ENCODE measurements around the gene UTS2B.

UTS2B gene

DNA sequence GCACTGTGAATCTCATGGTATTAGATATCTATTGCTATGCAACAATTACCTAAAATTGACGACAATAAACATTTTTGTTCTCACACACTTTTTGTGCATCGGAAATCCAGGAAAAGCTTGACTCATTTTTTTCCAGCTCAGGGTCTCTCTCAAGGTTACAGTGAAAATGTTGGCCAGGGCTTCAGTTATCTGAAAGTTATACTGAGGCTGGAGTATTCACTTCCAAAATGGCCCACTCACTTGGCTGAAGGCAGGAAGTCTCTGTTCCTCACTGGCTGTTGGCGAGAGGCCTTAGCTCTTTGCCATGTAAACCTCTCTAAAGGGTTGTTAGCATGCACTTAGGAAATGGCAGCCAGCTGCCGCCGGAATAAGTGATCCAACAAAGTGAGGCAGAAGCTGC lies 89.8 kb downstream of the UTS2B start:
- no peaks in the 10 kb centered on the region for H3K27me3 Mint-ChIP-seq
- no peak overlapping the region for H3K4me3 Mint-ChIP-seq
- H3K36me3 Mint-ChIP-seq, result no peaks in the 10 kb centered on the region
- no peaks in the 10 kb centered on the region for H3K9me3 Mint-ChIP-seq
- peaks cover 28% of the 10 kb centered on the region for H3K4me1 Mint-ChIP-seq
- H3K27ac Mint-ChIP-seq, result no peak overlapping the region
- DNase-seq (ENCODE audit: low spot score in 2 of 2) (no peak), ATAC-seq (ENCODE audit: low read depth) (no peak)

DNA sequence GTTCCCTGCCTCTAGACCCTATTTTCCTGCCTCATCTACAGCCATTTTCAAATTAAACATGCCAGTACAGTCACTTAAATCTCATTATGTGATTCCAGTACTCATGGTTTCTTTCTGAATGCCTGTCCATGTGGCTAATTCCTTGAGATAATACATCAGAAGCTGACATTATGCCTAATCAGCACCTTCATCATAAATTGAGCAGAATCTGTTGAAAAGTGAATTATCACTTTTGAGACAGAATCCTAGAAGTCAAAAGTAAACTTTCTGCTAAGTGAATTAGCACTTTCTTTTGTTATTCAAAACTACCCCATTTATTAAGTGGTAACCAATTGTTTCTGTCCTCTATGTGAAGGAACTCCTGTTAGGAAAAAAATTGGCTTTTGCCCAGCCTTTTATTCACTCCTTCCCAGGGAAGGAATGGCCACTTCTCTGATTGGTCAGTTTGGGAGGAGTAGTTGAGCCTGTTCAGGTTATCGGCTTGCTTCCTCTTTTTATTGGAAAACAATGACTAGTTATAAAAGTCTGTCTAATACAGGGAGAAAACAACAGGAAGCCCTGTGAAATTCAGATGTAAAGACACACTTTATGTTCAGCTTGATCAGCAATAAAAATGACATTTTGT lies 90.8 kb downstream of the UTS2B start:
- no peak overlapping the region for H3K4me3 Mint-ChIP-seq
- H3K27me3 Mint-ChIP-seq, result no peaks in the 10 kb centered on the region
- H3K36me3 Mint-ChIP-seq, result no peaks in the 10 kb centered on the region
- no peak overlapping the region for H3K27ac Mint-ChIP-seq
- ATAC-seq (ENCODE audit: low read depth) (no peak), DNase-seq (ENCODE audit: low spot score in 2 of 2) (no peak)
- H3K4me1 Mint-ChIP-seq, result peaks cover 26% of the 10 kb centered on the region
- H3K9me3 Mint-ChIP-seq, result no peaks in the 10 kb centered on the region

DNA sequence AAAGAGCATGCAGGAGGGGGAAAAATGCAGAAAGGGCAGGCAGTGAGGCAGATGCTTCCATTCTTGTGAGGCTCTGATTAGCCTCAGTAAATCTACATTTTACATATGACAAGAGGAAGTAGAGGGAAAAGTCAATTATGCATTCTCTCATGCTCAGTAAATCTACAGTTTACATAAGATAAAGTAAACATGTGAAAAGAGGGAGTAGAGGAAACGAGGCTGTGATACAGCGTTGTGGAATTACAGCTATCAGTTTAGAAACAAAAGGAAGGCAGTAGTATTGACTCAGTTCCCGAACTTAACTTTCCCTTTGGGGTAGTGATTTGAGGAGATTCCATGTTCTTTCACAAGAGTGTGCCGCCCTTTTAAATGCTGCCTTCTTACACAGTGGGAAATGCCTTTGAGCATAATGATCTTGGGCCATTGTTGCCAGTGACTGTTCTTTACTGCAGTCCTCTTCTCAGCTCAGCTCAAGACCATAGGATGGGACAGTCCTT lies 92.0 kb downstream of the UTS2B start:
- no peaks in the 10 kb centered on the region for H3K36me3 Mint-ChIP-seq
- H3K27me3 Mint-ChIP-seq, result no peaks in the 10 kb centered on the region
- no peak overlapping the region for H3K4me3 Mint-ChIP-seq
- peaks cover 26% of the 10 kb centered on the region for H3K4me1 Mint-ChIP-seq
- H3K9me3 Mint-ChIP-seq, result no peaks in the 10 kb centered on the region
- DNase-seq (ENCODE audit: low spot score in 2 of 2) (no peak), ATAC-seq (ENCODE audit: low read depth) (no peak)
- H3K27ac Mint-ChIP-seq, result no peak overlapping the region

DNA sequence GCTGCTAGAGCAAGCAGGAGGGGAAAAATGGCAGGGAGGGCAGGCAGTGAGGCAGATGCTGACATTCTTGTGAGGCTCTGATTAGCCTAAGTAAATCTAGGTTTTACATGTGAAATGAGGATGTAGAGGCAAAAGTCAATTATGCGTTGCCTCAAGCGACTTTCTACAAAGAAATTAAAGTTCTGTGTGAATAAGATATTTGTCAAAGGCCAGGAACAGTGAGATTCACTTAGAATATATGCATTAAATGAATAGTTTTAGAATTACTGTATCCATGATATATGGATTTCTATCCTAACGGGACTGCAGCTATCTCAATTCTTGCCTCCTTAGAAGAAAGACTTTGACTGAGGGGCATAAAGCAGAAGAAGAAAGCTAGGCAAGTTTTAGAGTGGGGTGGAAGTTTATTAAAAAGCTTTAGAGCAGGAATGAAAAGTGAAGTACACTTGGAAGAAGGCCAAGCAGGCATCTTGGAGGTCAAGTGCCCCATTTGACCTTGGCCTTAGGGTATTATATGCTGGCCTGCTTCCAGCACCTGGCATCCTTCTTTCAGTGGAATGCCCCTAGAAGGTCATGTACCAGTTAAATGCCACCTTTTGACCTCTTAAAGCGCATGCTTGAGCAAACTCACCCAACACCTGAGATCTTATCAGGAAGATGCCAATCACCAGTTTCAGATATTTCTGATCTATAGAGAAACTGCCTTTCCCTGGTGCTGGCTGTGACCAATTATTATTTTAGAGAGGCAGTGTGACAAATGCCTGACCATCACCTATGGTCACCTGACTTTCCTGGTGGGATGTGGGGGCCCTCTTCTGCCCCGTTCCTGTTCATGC lies 93.1 kb downstream of the UTS2B start:
- ATAC-seq (ENCODE audit: low read depth), result no peak
- Mint-ChIP-seq H3K27me3 (no peaks in the 10 kb centered on the region), H3K9me3 (no peaks in the 10 kb centered on the region), H3K36me3 (no peaks in the 10 kb centered on the region), H3K27ac (peak overlapping the region; percentile 2), H3K4me1 (peaks cover 26% of the 10 kb centered on the region), H3K4me3 (no peak overlapping the region)
- DNase-seq (ENCODE audit: low spot score in 2 of 2), result no peak

DNA sequence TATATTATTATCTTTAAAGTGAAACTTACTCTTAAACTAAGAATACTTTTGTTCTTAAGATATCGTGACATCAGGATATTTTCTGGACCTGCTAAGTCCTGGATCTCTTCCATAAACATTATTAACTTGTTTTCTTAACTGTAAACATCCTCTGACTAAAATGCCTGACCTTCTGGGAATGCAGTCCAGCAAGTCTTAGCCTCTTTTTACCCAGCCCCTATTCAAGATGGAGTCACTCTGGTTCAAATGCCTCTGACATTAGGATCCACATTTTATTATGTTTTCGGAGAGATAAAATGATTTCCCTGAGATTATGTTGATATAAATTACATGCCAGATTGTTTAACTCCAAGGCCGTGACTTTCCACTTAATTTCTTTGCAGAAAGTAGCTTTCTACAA lies 93.7 kb downstream of the UTS2B start:
- H3K27ac Mint-ChIP-seq, result peak overlapping the region; percentile 2
- H3K36me3 Mint-ChIP-seq, result no peaks in the 10 kb centered on the region
- no peaks in the 10 kb centered on the region for H3K9me3 Mint-ChIP-seq
- no peak for ATAC-seq (ENCODE audit: low read depth)
- no peak for DNase-seq (ENCODE audit: low spot score in 2 of 2)
- H3K4me1 Mint-ChIP-seq, result peaks cover 26% of the 10 kb centered on the region
- H3K4me3 Mint-ChIP-seq, result no peak overlapping the region
- H3K27me3 Mint-ChIP-seq, result no peaks in the 10 kb centered on the region

DNA sequence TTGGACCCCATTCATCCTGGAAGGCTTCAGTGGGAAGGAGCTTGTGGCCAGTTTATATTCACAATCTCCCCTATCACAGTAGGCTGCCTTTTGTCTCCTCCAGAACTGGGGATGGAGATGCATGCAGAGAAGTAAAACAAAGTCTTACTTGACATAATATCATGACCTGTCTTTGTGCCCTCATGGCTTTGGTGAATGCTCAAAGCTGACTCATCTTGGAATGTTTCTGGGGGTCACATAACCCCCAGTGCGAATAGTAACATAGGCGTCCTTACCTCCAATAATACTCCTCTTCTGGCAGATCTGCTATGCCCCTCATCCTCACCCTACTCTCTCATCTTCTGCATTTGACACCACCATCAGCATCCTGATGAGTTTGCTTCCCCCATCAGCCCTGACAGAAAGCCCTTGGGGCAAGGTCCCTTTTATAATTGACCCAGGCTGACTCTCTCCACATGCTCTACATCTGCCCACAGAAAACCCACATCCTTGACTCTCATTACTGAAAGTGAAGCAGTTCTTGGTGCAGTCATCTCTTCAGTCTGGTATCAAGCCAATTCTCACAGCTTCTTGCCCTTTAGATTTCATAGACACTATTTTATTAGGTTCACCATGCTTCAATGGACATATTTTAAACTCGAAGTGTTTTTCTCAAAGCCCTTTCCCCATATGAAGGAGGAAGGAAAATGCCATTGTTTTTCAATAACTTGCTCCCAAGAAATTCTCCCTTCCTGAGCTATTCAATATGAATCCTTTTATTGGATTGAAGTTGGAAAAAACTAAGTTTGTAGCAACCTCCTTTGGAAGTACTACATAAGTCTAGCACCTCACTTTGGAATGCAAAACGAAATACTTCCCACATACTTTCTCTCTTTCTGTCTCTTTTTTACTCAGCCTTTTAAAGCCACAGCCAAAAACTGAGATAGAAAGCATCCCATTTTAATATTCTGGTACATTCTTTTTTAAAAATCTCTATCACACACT lies 94.7 kb downstream of the UTS2B start:
- Mint-ChIP-seq H3K9me3 (no peaks in the 10 kb centered on the region), H3K27me3 (no peaks in the 10 kb centered on the region), H3K36me3 (no peaks in the 10 kb centered on the region), H3K27ac (no peak overlapping the region), H3K4me1 (peaks cover 28% of the 10 kb centered on the region), H3K4me3 (no peak overlapping the region)
- peak; percentile 90 for ATAC-seq (ENCODE audit: low read depth)
- DNase-seq (ENCODE audit: low spot score in 2 of 2), result no peak

DNA sequence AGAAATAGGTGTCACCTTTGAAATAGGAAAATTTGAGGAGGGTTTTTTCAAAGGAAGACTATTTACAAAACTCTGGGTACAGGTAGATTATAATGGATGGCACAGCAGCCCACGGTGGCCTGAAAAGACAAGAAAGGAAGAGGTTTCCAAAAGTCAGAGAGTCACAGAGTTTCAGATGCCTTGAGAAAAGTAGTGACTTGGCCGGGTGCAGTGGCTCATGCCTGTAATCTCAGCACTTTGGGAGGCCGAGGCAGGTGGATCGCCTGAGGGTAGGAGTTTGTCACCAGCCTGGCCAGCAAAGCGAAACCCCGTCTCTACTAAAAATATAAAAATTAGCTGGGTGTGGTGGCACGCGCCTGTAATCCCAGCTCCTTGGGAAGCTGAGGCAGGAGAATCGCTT lies 96.1 kb downstream of the UTS2B start:
- H3K9me3 Mint-ChIP-seq, result no peaks in the 10 kb centered on the region

DNA sequence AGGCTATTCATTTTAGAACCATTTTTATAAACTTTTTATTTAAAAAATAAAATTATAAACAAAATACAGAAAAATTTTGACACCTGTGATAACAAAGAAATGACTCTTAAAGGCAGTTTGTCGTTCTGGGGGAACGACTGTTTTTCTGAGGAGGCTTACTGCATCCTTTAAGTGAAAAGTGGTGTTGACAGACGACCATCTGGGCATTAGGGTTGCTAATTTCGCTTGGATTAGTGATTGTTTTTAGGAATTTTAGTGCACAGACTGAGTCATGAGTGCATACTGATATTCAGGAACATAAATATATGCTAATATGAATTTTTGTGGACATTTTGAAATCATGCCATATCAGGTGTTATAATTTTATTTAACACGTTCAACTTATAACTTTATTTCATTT lies 102.8 kb downstream of the UTS2B start:
- DNase-seq (ENCODE audit: low spot score in 2 of 2) (no peak), ATAC-seq (ENCODE audit: low read depth) (no peak)
- no peaks in the 10 kb centered on the region for H3K27me3 Mint-ChIP-seq
- peaks cover 2% of the 10 kb centered on the region for H3K9me3 Mint-ChIP-seq
- no peak overlapping the region for H3K4me3 Mint-ChIP-seq
- H3K4me1 Mint-ChIP-seq, result peaks cover 2% of the 10 kb centered on the region
- no peaks in the 10 kb centered on the region for H3K36me3 Mint-ChIP-seq
- H3K27ac Mint-ChIP-seq, result no peak overlapping the region

More for the DNA sequence above, 96.1 kb downstream of the UTS2B start:
- Mint-ChIP-seq H3K27me3 (no peaks in the 10 kb centered on the region), H3K4me3 (no peak overlapping the region), H3K4me1 (peaks cover 22% of the 10 kb centered on the region), H3K27ac (no peak overlapping the region), H3K36me3 (no peaks in the 10 kb centered on the region)
- ATAC-seq (ENCODE audit: low read depth) (no peak), DNase-seq (ENCODE audit: low spot score in 2 of 2) (no peak)

DNA sequence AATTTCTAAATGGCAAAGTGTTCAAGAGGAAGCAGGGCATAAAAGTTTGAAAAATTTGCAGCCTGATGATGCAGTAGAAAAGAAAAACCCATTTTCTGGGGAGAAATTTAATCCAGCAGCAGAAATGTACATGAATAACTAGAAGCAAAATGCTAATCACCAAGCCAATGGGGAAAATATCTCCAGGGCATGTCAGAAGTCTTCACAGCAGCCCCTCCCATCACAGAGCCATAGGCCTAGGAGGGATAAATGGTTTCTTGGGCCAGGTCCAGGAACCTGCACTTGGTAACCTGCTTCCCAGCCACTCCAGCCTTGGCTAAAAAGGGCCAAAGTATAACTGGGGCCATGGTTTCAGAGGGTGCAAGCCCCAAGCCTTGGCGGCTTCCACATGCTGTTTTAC lies 108.7 kb downstream of the UTS2B start:
- Mint-ChIP-seq H3K27me3 (no peaks in the 10 kb centered on the region), H3K27ac (no peak overlapping the region), H3K4me3 (no peak overlapping the region), H3K9me3 (peaks cover 5% of the 10 kb centered on the region), H3K4me1 (no peaks in the 10 kb centered on the region), H3K36me3 (peaks cover 10% of the 10 kb centered on the region)
- DNase-seq (ENCODE audit: low spot score in 2 of 2) (no peak), ATAC-seq (ENCODE audit: low read depth) (no peak)

DNA sequence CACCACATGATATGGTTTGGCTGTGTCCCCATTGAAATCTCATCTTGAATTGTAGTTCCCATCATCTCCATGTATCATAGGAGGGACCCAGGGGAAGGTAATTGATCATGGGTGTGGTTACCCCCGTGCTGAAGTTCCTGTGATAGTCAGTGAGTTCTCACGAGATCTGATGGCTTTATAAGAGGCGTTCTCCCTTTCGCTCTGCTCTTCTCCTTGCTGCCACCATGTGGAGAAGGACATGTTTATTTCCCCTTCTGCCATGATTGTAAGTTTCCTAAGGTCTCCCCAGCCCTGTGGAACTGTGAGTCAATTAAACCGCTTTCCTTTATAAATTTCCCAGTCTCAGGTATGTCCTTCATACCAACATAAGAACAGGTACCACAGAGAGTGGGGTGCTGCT lies 109.4 kb downstream of the UTS2B start:
- H3K27ac Mint-ChIP-seq, result no peak overlapping the region
- H3K4me1 Mint-ChIP-seq, result no peaks in the 10 kb centered on the region
- no peak for DNase-seq (ENCODE audit: low spot score in 2 of 2)
- no peaks in the 10 kb centered on the region for H3K27me3 Mint-ChIP-seq
- peaks cover 10% of the 10 kb centered on the region for H3K36me3 Mint-ChIP-seq
- peaks cover 5% of the 10 kb centered on the region for H3K9me3 Mint-ChIP-seq
- no peak overlapping the region for H3K4me3 Mint-ChIP-seq
- no peak for ATAC-seq (ENCODE audit: low read depth)

DNA sequence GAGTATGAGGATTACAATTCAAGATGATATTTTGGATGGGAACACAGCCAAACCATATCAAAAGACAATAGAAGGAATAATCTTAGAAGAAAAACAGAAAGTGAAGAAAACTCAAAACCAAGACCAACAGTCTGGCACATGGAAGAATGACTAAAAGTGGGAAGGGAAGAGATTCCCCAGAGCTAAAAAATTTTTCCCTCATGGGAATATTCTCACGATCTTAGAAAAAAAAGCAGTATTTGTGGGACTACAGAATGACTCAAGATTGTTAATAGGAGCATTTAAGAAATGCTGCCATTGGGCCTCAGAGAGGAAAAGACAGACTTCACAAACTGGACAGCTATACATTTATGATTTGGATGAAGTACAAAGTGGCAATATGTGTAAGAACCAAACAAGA lies 113.0 kb downstream of the UTS2B start:
- Mint-ChIP-seq H3K27me3 (no peaks in the 10 kb centered on the region), H3K9me3 (peaks cover 3% of the 10 kb centered on the region), H3K4me3 (no peak overlapping the region), H3K4me1 (no peaks in the 10 kb centered on the region), H3K36me3 (peaks cover 17% of the 10 kb centered on the region), H3K27ac (no peak overlapping the region)
- DNase-seq (ENCODE audit: low spot score in 2 of 2), result no peak
- ATAC-seq (ENCODE audit: low read depth), result no peak

Measured in memory B cell (primary cell).